IMR-90 (cell line): ENCODE results near the gene ART3. TPM values are rescaled to one million over a fixed set of nuclear protein-coding genes. Genes with fewer than 3 reads are reported as not detected.

Source experiments
- ATAC-seq: fragments of 200-7000 bp; cut with Tn5 transposase; 2 replicates; pipeline ENCODE4 v1.9.1; 2020; ENCODE audit warnings: low read depth, mild to moderate bottlenecking, moderate library complexity
- BruUV-seq: library from RNA; stranded (reverse); fragments of 400-500 nt; replicated peaks from 2 replicates; lab custom pipeline; 2021; lab: Mats Ljungman, UMichigan
- CTCF ChIA-PET: fragments of 300-600 bp; formaldehyde crosslinking; extraction: SDS; loops from one replicate; lab custom pipeline; 2021; ENCODE audit warnings: antibody characterized with exemption; lab: Yijun Ruan, JAX
- POLR2A ChIA-PET: fragments of 300-600 bp; sonication (Branson Sonifier 250); formaldehyde crosslinking; loops from one replicate; lab custom pipeline; 2022; ENCODE audit warnings: antibody characterized with exemption; ENCODE audit not compliant: unreplicated experiment; lab: Charles Lee
- DNase-seq: peaks from one replicate; pipeline ENCODE4 v3.0.0; 2013
- H2AFZ ChIP-seq: replicated peaks from 2 replicates; pipeline ENCODE3; 2013; ENCODE audit warnings: low read length, mild to moderate bottlenecking; ENCODE audit not compliant: poor library complexity
- H2AK5ac ChIP-seq: 2 replicates; pipeline ENCODE4 v1.6.1; 2013; ENCODE audit warnings: low read depth, low read length, inconsistent platforms
- H2AK9ac ChIP-seq: replicated peaks from 2 replicates; pipeline ENCODE3; 2013; ENCODE audit warnings: mild to moderate bottlenecking, low read depth, low read length, moderate library complexity; ENCODE audit not compliant: poor library complexity
- H2BK120ac ChIP-seq: 2 replicates; pipeline ENCODE4 v1.6.1; 2013; ENCODE audit warnings: low read depth, low read length, inconsistent platforms
- H2BK15ac ChIP-seq: 3 replicates; pipeline ENCODE4 v1.6.1; 2013; ENCODE audit warnings: low read depth, low read length, inconsistent platforms
- H2BK20ac ChIP-seq: 2 replicates; pipeline ENCODE4 v1.6.1; 2013; ENCODE audit warnings: low read depth, mild to moderate bottlenecking, inconsistent platforms, low read length, moderate library complexity
- H2BK5ac ChIP-seq: 2 replicates; pipeline ENCODE4 v1.6.1; 2013; ENCODE audit warnings: mild to moderate bottlenecking, low read depth, low read length, inconsistent platforms; ENCODE audit not compliant: poor library complexity, severe bottlenecking
- H3K14ac ChIP-seq: replicated peaks from 2 replicates; pipeline ENCODE4 v1.6.1; 2013; ENCODE audit warnings: low read depth, low read length, inconsistent platforms
- H3K18ac ChIP-seq: 2 replicates; pipeline ENCODE4 v1.6.1; 2013; ENCODE audit warnings: low read depth, low read length, control low read depth
- H3K23ac ChIP-seq: 2 replicates; pipeline ENCODE4 v1.6.1; 2013; ENCODE audit warnings: low read depth, low read length, inconsistent platforms
- H3K27ac ChIP-seq: 2 replicates; pipeline ENCODE4 v1.5.1; 2013; ENCODE audit warnings: mild to moderate bottlenecking, control low read depth, low read length; ENCODE audit not compliant: insufficient read depth
- H3K27me3 ChIP-seq: 2 replicates; pipeline ENCODE4 v1.6.1; 2013; ENCODE audit warnings: low read length; ENCODE audit not compliant: control insufficient read depth, insufficient read depth
- H3K36me3 ChIP-seq: 2 replicates; pipeline ENCODE4 v1.6.1; 2013; ENCODE audit warnings: low read length, mixed read lengths; ENCODE audit not compliant: control insufficient read depth, insufficient read depth
- H3K4ac ChIP-seq: 2 replicates; pipeline ENCODE4 v1.6.1; 2013; ENCODE audit warnings: low read depth, low read length, inconsistent platforms
- H3K4me1 ChIP-seq: 2 replicates; pipeline ENCODE4 v1.6.1; 2013; ENCODE audit warnings: low read length, mixed read lengths; ENCODE audit not compliant: control insufficient read depth, insufficient read depth
- H3K4me2 ChIP-seq: 2 replicates; pipeline ENCODE4 v1.6.1; 2013; ENCODE audit warnings: low read depth, mild to moderate bottlenecking, control low read depth, low read length, moderate library complexity
- H3K4me3 ChIP-seq: 2 replicates; pipeline ENCODE4 v1.5.1; 2013; ENCODE audit warnings: low read depth, mild to moderate bottlenecking, control low read depth, low read length, moderate library complexity; ENCODE audit not compliant: insufficient read depth
- H3K56ac ChIP-seq: 2 replicates; pipeline ENCODE4 v1.6.1; 2013; ENCODE audit warnings: low read length, inconsistent platforms; ENCODE audit not compliant: insufficient read depth; ENCODE audit errors: extremely low read depth
- H3K79me1 ChIP-seq, 2 experiments: 2 replicates each; pipeline ENCODE4 v1.6.1; 2013; ENCODE audit warnings: low read length in 2 of 2, inconsistent platforms in 1 of 2, low read depth in 1 of 2
- H3K9ac ChIP-seq: 2 replicates; pipeline ENCODE4 v1.6.1; 2013; ENCODE audit warnings: low read depth, low read length, control low read depth
- H3K9me1 ChIP-seq: 2 replicates; pipeline ENCODE4 v1.6.1; 2013; ENCODE audit warnings: low read length, inconsistent platforms; ENCODE audit not compliant: insufficient read depth
- H3K9me3 ChIP-seq: 2 replicates; pipeline ENCODE4 v1.6.1; 2013; ENCODE audit warnings: low read length; ENCODE audit not compliant: control insufficient read depth, insufficient read depth
- H4K20me1 ChIP-seq: 2 replicates; pipeline ENCODE4 v1.6.1; 2013; ENCODE audit warnings: low read length, inconsistent platforms; ENCODE audit not compliant: insufficient read depth
- H4K5ac ChIP-seq: 2 replicates; pipeline ENCODE4 v1.6.1; 2013; ENCODE audit warnings: mild to moderate bottlenecking, low read depth, low read length, control low read depth
- H4K8ac ChIP-seq, 2 experiments: 2 replicates each; pipeline ENCODE4 v1.6.1; 2013; ENCODE audit warnings: low read depth in 2 of 2, low read length in 2 of 2, control low read depth in 1 of 2, inconsistent platforms in 1 of 2
- H4K91ac ChIP-seq: 2 replicates; pipeline ENCODE4 v1.6.1; 2013; ENCODE audit warnings: low read depth, low read length, inconsistent platforms; ENCODE audit not compliant: insufficient read depth
- BHLHE40 ChIP-seq: fragments of 150-350 bp; IDR thresholded peaks from 2 replicates; pipeline ENCODE4 v1.6.1; 2016; ENCODE audit warnings: mild to moderate bottlenecking, low read depth, low read length
- CEBPB ChIP-seq: IDR thresholded peaks from 2 replicates; pipeline ENCODE4 v1.6.1; 2012; ENCODE audit warnings: low read depth, low read length, improper control_type of control experiment
- MAZ ChIP-seq: IDR thresholded peaks from 2 replicates; pipeline ENCODE4 v1.6.1; 2012; ENCODE audit warnings: low read depth, mild to moderate bottlenecking, low read length, improper control_type of control experiment, moderate library complexity, borderline replicate concordance
- POLR2A ChIP-seq: IDR thresholded peaks from 2 replicates; pipeline ENCODE4 v1.6.1; 2012; ENCODE audit warnings: mild to moderate bottlenecking, low read depth, low read length
- RCOR1 ChIP-seq: IDR thresholded peaks from 2 replicates; pipeline ENCODE4 v1.6.1; 2012; ENCODE audit warnings: mild to moderate bottlenecking, low read length, improper control_type of control experiment; ENCODE audit not compliant: insufficient replicate concordance
- RFX5 ChIP-seq: IDR thresholded peaks from 2 replicates; pipeline ENCODE4 v1.8.0; 2012; ENCODE audit warnings: low read depth, mild to moderate bottlenecking, low read length, moderate library complexity
- WGBS, 2 experiments: methylation state at CpG; one replicate each; pipeline versions ENCODE4 v1.1.5 to v1.1.7; 2013; ENCODE audit warnings: missing lambda C conversion rate in 2 of 2; ENCODE audit not compliant: insufficient read length in 1 of 2; ENCODE audit errors: extremely low coverage in 2 of 2; 5-methylcytosine and 5-hydroxymethylcytosine counted together
- dilution Hi-C: fragments of 300-500 bp; cut with HindIII; formaldehyde crosslinking; loops from one replicate; pipeline ENCODE4 v1.14.3; 2018; ENCODE audit warnings: low sequenced_read_pairs; ENCODE audit not compliant: unreplicated experiment
- in situ Hi-C: fragments of 300-500 bp; cut with MboI; formaldehyde crosslinking; loops from 3 replicates; pipeline ENCODE4 v1.14.3; 2019; ENCODE audit warnings: low sequenced_read_pairs, inconsistent platforms, mixed read lengths
- intact Hi-C: fragments of 100-400 bp; cut with micrococcal nuclease; formaldehyde crosslinking; loops from 2 replicates; pipeline ENCODE4 v1.10.0; 2022
- polyA plus RNA-seq, 3 experiments: library from polyadenylated mRNA; depleted of rRNA; stranded (reverse); fragments of >200 nt; gene quantifications; 2 replicates each; pipeline ENCODE4 v1.2.3, GENCODE V29; 2012; ENCODE audit warnings: low replicate concordance in 1 of 3
- total RNA-seq: library from RNA; depleted of rRNA; stranded (reverse); fragments of >200 nt; gene quantifications from 2 replicates; pipeline ENCODE4 v1.2.3, GENCODE V29; 2012
- TF ChIP-seq, protein P1 (sequence below): fragments of 150-350 bp; IDR thresholded peaks from 2 replicates; pipeline ENCODE4 v1.6.1; 2016; ENCODE audit warnings: low read depth, mild to moderate bottlenecking, low read length, moderate library complexity, borderline replicate concordance
- TF ChIP-seq, protein P2 (sequence below): conservative IDR thresholded peaks from 2 replicates; pipeline ENCODE4 v1.5.1; 2012; ENCODE audit warnings: mild to moderate bottlenecking, low read depth, low read length, improper control_type of control experiment

ART3 gene
- total and polyA plus RNA-seq, 2 of the 4 experiments (the other 2 are of a cell fraction) = 0.15 TPM; not detected in 1

- Histone ChIP-seq H2BK20ac (no peak overlapping the region), H3K4me3 (no peak overlapping the region), H3K4ac (no peak overlapping the region), H3K14ac (no peak overlapping the region), H3K18ac (no peak overlapping the region), H2BK120ac (no peak overlapping the region), H3K9me3 (no peaks in the 10 kb centered on the region), H2AK9ac (no peak overlapping the region), H4K8ac (no peak overlapping the region), H3K4me2 (no peak overlapping the region), H2AK5ac (no peak overlapping the region), H3K23ac (no peak overlapping the region), H3K4me1 (no peaks in the 10 kb centered on the region), H3K9ac (no peak overlapping the region), H3K27me3 (no peaks in the 10 kb centered on the region), H3K36me3 (peaks cover 12% of the 10 kb centered on the region), H4K5ac (no peak overlapping the region), H3K79me1 (peaks cover 21 to 56% of the 10 kb centered on the region in 2 experiments), H4K91ac (no peak overlapping the region), H3K27ac (no peak overlapping the region), H3K9me1 (no peaks in the 10 kb centered on the region; the same call in none of the 2 replicates), H3K56ac (no peak overlapping the region), H4K20me1 (peaks cover 8% of the 10 kb centered on the region; the same call in 1 of the 2 replicates), H2BK5ac (no peak overlapping the region), H2BK15ac (no peak overlapping the region), H2AFZ (no peak overlapping the region)
- ChIA-PET POLR2A (no interaction called here), CTCF (no interaction called here)
- intact Hi-C loops (no loop called here), in situ Hi-C loops (no loop called here), dilution Hi-C loops (no loop called here)
- ATAC-seq = no peak
- DNase-seq = no peak
- BruUV-seq = no TSS peak
- TF ChIP-seq POLR2A (no peak), RCOR1 (no peak), CEBPB (no peak), MAZ (no peak), RFX5 (no peak), BHLHE40 (no peak)
- TF ChIP-seq, protein P1, sequence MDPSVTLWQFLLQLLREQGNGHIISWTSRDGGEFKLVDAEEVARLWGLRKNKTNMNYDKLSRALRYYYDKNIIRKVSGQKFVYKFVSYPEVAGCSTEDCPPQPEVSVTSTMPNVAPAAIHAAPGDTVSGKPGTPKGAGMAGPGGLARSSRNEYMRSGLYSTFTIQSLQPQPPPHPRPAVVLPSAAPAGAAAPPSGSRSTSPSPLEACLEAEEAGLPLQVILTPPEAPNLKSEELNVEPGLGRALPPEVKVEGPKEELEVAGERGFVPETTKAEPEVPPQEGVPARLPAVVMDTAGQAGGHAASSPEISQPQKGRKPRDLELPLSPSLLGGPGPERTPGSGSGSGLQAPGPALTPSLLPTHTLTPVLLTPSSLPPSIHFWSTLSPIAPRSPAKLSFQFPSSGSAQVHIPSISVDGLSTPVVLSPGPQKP = no peak
- TF ChIP-seq, protein P2, sequence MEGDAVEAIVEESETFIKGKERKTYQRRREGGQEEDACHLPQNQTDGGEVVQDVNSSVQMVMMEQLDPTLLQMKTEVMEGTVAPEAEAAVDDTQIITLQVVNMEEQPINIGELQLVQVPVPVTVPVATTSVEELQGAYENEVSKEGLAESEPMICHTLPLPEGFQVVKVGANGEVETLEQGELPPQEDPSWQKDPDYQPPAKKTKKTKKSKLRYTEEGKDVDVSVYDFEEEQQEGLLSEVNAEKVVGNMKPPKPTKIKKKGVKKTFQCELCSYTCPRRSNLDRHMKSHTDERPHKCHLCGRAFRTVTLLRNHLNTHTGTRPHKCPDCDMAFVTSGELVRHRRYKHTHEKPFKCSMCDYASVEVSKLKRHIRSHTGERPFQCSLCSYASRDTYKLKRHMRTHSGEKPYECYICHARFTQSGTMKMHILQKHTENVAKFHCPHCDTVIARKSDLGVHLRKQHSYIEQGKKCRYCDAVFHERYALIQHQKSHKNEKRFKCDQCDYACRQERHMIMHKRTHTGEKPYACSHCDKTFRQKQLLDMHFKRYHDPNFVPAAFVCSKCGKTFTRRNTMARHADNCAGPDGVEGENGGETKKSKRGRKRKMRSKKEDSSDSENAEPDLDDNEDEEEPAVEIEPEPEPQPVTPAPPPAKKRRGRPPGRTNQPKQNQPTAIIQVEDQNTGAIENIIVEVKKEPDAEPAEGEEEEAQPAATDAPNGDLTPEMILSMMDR = no peak
- no CpG with 5 or more reads among the region's 3 CpGs for WGBS, 2 experiments
These were observed 66.7 kb downstream of the ART3 start for GRCh38 chr4:76141241-76141640.
